SK-N-SH (cell line): Measurements from ENCODE around the gene GCFC2.

Experiments used
- CTCF ChIP-seq: fragments of 200-600 bp; sonication (generic); IDR thresholded peaks from 2 replicates; pipeline ENCODE4 v1.6.1; 2017; ENCODE audit warnings: antibody characterized with exemption, mild to moderate bottlenecking, moderate library complexity
- ELF1 ChIP-seq: IDR thresholded peaks from 2 replicates; pipeline ENCODE4 v1.4.0; 2012
- EZH2phosphoT487 ChIP-seq: fragments of 200-600 bp; sonication (generic); IDR thresholded peaks from 2 replicates; pipeline ENCODE4 v1.6.1; 2017; ENCODE audit warnings: low read depth, mixed run types, mild to moderate bottlenecking, antibody characterized with exemption, moderate library complexity, borderline replicate concordance
- IRF3 ChIP-seq: fragments of 150-350 bp; IDR thresholded peaks from 2 replicates; pipeline ENCODE4 v1.6.1; 2016; ENCODE audit warnings: mild to moderate bottlenecking, low read depth, low read length
- RAD21 ChIP-seq: IDR thresholded peaks from 2 replicates; pipeline ENCODE4 v1.6.1; 2012; ENCODE audit warnings: mild to moderate bottlenecking, low read length

DNA sequence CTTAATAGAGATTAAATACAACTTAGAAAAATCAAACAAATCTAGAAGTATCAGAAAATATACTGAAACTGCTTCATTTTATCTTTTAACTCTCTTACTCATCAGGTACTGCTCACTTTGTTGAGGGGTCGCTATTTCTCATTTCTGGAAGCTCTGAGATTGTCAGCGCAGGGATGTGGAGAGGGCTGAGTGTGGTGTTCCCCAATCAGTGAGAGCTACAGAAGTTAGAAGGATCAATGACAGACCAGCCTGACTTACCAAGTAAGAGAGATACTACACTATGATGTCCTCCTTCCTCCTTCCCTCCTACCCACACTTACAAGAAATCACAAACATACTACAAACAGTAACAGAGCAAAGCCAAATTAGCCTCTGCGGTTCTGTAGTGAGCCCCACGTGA lies 8.1 kb downstream of the GCFC2 start:
- no peak for TF ChIP-seq CTCF
- TF ChIP-seq EZH2phosphoT487, result no peak
- no peak for TF ChIP-seq IRF3
- TF ChIP-seq ELF1, result no peak
- no peak for TF ChIP-seq RAD21
